Neural crest cell (in vitro differentiated cells): Measurements from ENCODE around the gene SLC25A21. TPM values are rescaled to one million over a fixed set of nuclear protein-coding genes. Genes with fewer than 3 reads are reported as not detected.

Experiments used
- DNase-seq: peaks from one replicate; pipeline ENCODE4 v3.0.0; 2021; ENCODE audit warnings: low read depth, mixed read lengths, low spot score
- H3K27ac Mint-ChIP-seq: one replicate; pipeline ENCODE4 v1.8.0; 2021; ENCODE audit warnings: mild to moderate bottlenecking, mixed read lengths; ENCODE audit not compliant: unreplicated experiment
- H3K27me3 Mint-ChIP-seq: 2 replicates; pipeline ENCODE4 v1.8.0; 2021; ENCODE audit warnings: low read depth, mild to moderate bottlenecking, mixed read lengths
- H3K36me3 Mint-ChIP-seq: 2 replicates; pipeline ENCODE4 v1.8.0; 2021; ENCODE audit warnings: low read depth, mild to moderate bottlenecking, mixed read lengths
- H3K4me1 Mint-ChIP-seq: 2 replicates; pipeline ENCODE4 v1.8.0; 2021; ENCODE audit warnings: mixed read lengths
- H3K4me3 Mint-ChIP-seq: one replicate; pipeline ENCODE4 v1.8.0; 2021; ENCODE audit warnings: mild to moderate bottlenecking, mixed read lengths
- H3K9me3 Mint-ChIP-seq: 2 replicates; pipeline ENCODE4 v1.8.0; 2021; ENCODE audit warnings: mixed read lengths
- total RNA-seq: library from RNA; stranded (reverse); gene quantifications from 2 replicates; pipeline ENCODE4 v1.2.1, GENCODE V29; 2021
- TF ChIP-seq, protein P1 (sequence below): fragments of 200-600 bp; sonication (generic); conservative IDR thresholded peaks from 2 replicates; pipeline ENCODE4 v1.5.0; 2021; ENCODE audit warnings: antibody characterized with exemption, mild to moderate bottlenecking

The SLC25A21 gene
- total RNA-seq, 1 donor from 2014 or later: 2.2 TPM

DNA sequence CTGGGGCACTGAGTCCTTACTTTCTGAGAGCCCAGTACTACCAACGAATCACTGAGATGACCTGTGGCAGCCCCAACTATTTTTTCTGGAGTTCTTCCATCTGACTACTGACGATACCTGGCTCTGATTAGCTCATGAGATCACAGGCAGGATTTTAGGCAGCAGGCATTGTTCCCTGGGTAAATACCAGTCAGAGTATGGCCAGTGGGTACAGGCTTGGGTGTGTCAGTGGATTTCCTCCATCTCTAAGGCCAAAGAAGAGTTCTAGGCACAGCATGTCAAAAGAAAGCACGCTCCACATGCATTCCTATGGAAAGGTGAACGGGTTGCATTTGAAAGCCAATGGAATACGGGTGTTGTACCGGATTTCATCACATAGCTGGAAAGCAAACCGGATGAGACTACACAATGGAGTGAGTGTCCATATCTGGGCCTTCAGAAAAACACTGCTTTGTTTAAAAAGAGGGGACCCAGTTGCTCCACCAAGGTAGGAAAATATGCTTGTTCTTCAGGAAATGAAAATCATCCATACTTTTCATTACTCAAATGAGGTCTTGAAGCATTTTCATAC is 455.7 kb downstream of the SLC25A21 start:
- no peaks in the 10 kb centered on the region for H3K9me3 Mint-ChIP-seq
- H3K4me1 Mint-ChIP-seq: no peaks in the 10 kb centered on the region
- TF ChIP-seq, protein P1, sequence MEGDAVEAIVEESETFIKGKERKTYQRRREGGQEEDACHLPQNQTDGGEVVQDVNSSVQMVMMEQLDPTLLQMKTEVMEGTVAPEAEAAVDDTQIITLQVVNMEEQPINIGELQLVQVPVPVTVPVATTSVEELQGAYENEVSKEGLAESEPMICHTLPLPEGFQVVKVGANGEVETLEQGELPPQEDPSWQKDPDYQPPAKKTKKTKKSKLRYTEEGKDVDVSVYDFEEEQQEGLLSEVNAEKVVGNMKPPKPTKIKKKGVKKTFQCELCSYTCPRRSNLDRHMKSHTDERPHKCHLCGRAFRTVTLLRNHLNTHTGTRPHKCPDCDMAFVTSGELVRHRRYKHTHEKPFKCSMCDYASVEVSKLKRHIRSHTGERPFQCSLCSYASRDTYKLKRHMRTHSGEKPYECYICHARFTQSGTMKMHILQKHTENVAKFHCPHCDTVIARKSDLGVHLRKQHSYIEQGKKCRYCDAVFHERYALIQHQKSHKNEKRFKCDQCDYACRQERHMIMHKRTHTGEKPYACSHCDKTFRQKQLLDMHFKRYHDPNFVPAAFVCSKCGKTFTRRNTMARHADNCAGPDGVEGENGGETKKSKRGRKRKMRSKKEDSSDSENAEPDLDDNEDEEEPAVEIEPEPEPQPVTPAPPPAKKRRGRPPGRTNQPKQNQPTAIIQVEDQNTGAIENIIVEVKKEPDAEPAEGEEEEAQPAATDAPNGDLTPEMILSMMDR: no peak
- H3K36me3 Mint-ChIP-seq: no peaks in the 10 kb centered on the region
- no peak overlapping the region for H3K27ac Mint-ChIP-seq
- H3K4me3 Mint-ChIP-seq: no peak overlapping the region
- no peak for DNase-seq
- no peaks in the 10 kb centered on the region for H3K27me3 Mint-ChIP-seq

DNA sequence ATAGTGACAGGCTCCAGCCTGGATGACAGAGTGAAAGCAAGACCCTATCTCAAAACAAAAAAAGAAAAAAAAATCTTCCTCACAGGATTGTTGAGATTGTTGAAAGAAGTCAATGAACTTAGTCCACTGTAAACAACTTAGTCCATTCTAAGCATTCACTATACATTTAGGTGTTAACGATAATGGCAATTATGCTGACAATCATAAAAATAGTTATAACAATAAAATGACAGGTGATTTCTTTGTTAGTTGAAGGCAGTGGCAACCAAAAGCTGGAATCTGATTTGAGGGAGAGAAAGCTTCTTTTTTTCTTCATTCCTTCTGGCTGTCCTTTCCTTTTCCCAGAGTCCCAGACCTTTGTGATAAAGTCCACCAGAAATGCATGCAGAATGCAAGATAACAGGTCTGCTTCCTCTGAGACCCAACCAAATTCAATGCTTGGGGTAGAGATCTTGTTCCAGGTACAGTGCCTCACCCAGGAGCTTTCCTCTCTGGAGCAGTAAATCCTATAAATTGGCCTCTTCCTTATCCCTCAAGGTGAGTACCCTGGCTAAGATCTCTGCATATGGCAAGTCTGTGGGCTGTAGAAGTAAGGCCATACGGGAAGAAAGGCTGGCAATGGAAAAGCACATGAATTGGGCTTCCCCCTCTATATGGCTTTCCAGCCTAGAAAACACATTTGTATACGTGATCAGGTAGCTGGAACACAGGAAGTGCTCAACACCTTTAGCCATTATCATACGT is 458.3 kb downstream of the SLC25A21 start:
- Mint-ChIP-seq H3K4me1 (no peaks in the 10 kb centered on the region), H3K4me3 (no peak overlapping the region), H3K9me3 (no peaks in the 10 kb centered on the region), H3K27me3 (no peaks in the 10 kb centered on the region), H3K36me3 (no peaks in the 10 kb centered on the region), H3K27ac (no peak overlapping the region)
- TF ChIP-seq, protein P1: no peak
- DNase-seq: no peak

DNA sequence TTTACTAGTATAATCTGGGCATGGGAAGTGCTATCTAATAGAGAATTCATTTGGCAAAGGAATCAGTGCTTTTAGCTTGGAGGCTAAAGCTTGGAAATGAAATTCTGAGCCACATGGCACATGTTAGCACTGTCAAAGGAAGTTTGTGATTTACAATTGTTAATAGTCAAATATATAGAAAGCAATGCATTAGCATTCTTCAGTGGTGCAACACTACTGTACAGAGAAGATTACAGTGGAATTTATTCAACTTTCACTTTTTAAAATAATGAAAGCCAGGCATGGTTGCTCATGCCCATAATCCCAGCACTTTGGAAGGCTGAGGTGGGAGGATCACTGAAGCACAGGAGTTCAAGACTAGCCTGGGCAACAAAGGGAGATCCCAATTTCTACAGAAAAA is 464.8 kb downstream of the SLC25A21 start:
- H3K4me1 Mint-ChIP-seq: no peaks in the 10 kb centered on the region
- no peaks in the 10 kb centered on the region for H3K27me3 Mint-ChIP-seq
- TF ChIP-seq, protein P1: no peak
- H3K4me3 Mint-ChIP-seq: no peak overlapping the region
- no peak for DNase-seq
- no peak overlapping the region for H3K27ac Mint-ChIP-seq
- peaks cover 2% of the 10 kb centered on the region for H3K36me3 Mint-ChIP-seq
- H3K9me3 Mint-ChIP-seq: peaks cover 2% of the 10 kb centered on the region

DNA sequence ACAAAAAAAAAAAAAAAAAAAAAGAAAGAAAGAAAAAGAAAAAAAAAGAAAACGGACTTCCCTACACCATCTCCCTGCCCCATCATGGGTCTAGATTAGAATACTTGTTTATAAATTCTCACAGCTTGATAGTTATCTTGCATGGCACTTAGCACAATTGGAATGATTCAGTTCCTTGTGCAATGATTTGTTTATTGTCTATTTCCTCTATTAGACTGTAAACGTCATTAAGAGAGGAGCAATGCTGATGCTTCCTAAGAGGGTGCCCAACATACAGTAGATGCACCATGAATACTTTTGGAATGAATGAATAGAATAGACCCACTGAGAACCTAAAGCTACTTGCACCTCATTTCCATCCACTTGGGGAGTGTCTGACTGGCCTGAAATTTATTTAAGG is 469.9 kb downstream of the SLC25A21 start:
- H3K9me3 Mint-ChIP-seq: peaks cover 2% of the 10 kb centered on the region
- no peak overlapping the region for H3K27ac Mint-ChIP-seq
- H3K4me3 Mint-ChIP-seq: no peak overlapping the region
- H3K27me3 Mint-ChIP-seq: peaks cover 2% of the 10 kb centered on the region
- no peak for DNase-seq
- TF ChIP-seq, protein P1: no peak
- H3K36me3 Mint-ChIP-seq: peaks cover 7% of the 10 kb centered on the region
- H3K4me1 Mint-ChIP-seq: peaks cover 4% of the 10 kb centered on the region

DNA sequence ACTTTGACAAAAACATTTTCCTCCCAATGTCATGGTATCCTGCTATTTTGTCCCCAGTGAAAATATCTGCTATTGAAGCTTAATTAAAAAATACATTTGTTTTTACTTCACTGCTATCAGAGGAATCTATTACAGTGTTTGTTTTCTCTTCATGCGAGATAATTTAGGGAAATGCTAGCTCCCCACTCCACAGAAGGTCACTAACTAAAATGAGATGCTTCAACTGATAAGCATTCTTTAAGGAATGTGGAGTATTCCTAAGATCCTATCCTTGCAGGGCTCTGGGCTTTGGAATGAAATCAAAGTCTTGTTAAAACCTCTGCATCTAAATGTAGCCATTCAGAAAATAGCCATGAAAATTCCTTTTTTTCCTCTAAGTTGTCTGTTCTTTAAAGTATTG is 471.3 kb downstream of the SLC25A21 start:
- TF ChIP-seq, protein P1: no peak
- H3K4me3 Mint-ChIP-seq: no peak overlapping the region
- H3K36me3 Mint-ChIP-seq: peaks cover 10% of the 10 kb centered on the region
- peaks cover 9% of the 10 kb centered on the region for H3K9me3 Mint-ChIP-seq
- peaks cover 4% of the 10 kb centered on the region for H3K27me3 Mint-ChIP-seq
- no peak for DNase-seq
- no peak overlapping the region for H3K27ac Mint-ChIP-seq
- H3K4me1 Mint-ChIP-seq: peaks cover 4% of the 10 kb centered on the region
